Adrenal gland (tissue), 12 donors: ENCODE measurements around the gene ATP6V0A4. TPM values are rescaled to one million over a fixed set of nuclear protein-coding genes. Genes with fewer than 3 reads are reported as not detected.
"Not testable (repeated sequence)": the region's sequence is repeated elsewhere in the genome, so short reads cannot be mapped to it uniquely, and the experiment has no call there.

Experiments
- DNase-seq, 7 donors: peaks; one replicate each; pipeline ENCODE4 v3.0.0-alpha.2; 2019 to 2020
- H3K27ac ChIP-seq, 5 donors: fragments of 200-600 bp; sonication (generic) in 4 of 5; 1 replicate in 3 of 5; 2 replicates in 2 of 5; pipeline versions ENCODE4 v1.5.1 to v1.8.0; 2016 to 2020; ENCODE audit warnings: mild to moderate bottlenecking in 1 of 5
- H3K27me3 ChIP-seq: fragments of 200-600 bp; 2 replicates; pipeline ENCODE4 v1.8.0; 2021
- H3K36me3 ChIP-seq, 2 donors: fragments of 200-600 bp; replicated peaks in 1 of 2; 1 replicate in 1 of 2; 2 replicates in 1 of 2; pipeline versions ENCODE4 v1.5.1 to v1.8.0; 2018 to 2022
- H3K4me1 ChIP-seq, 2 donors: fragments of 200-600 bp; replicated peaks in 1 of 2; 1 replicate in 1 of 2; 2 replicates in 1 of 2; pipeline versions ENCODE4 v1.5.1 to v1.8.0; 2018 to 2021
- H3K4me3 ChIP-seq, 4 donors: fragments of 200-600 bp; sonication (generic) in 3 of 4; one replicate each; pipeline ENCODE4 v1.5.1; 2016 to 2018
- H3K9me3 ChIP-seq, 3 donors: fragments of 200-600 bp; sonication (generic) in 1 of 3; replicated peaks in 1 of 3; 1 replicate in 2 of 3; 2 replicates in 1 of 3; pipeline versions ENCODE4 v1.5.1 to v1.8.0; 2016 to 2021
- POLR2A ChIP-seq, 2 donors: fragments of 450-650 bp; IDR thresholded peaks; one replicate each; pipeline ENCODE4 v1.6.1; 2017; ENCODE audit warnings: antibody characterized with exemption in 2 of 2, mild to moderate bottlenecking in 2 of 2, moderate library complexity in 1 of 2
- WGBS, 4 donors: extraction: QIAGEN DNeasy Blood & Tissue Kit in 2 of 4; methylation state at CpG; one replicate each; pipeline versions ENCODE4 v1.1.5 to v1.1.7; 2013 to 2017; 5-methylcytosine and 5-hydroxymethylcytosine counted together
- intact Hi-C, 2 donors: fragments of 100-400 bp; cut with DNase I; formaldehyde crosslinking; loops; one replicate each; pipeline versions ENCODE4 v1.14.1 to v1.15.0; 2022 to 2023
- polyA plus RNA-seq, 3 donors: library from polyadenylated mRNA; stranded (reverse); fragments of 200-250 nt in 2 of 3; fragments of 350-450 nt in 1 of 3; fragmentation: Illumina TruSeq in 1 of 3; extraction: RNeasy Lipid Tissue Mini Kit (QIAGEN cat#74804) in 1 of 3; gene quantifications; one replicate each; pipeline ENCODE4 v1.2.3, GENCODE V29; 2013 to 2014
- total RNA-seq, 9 donors: library from RNA; depleted of rRNA in 4 of 9; stranded (reverse); fragments of >200 nt in 4 of 9; fragments of 120-200 nt in 1 of 9; fragmentation: NEBNext Ultra II Directional in 1 of 9; extraction: Animal tissue kit (Norgen Biotek cat#: 25700) in 1 of 9; gene quantifications; one replicate each; pipeline versions ENCODE4 v1.1.0 to v1.2.4, GENCODE V29; 2013 to 2023
- TF ChIP-seq, protein P1 (sequence below), 6 experiments: fragments of 450-650 bp in 4 of 6; fragments of 200-600 bp in 2 of 6; sonication (generic) in 1 of 6; IDR thresholded peaks; 1 replicate in 5 of 6; 2 replicates in 1 of 6; pipeline versions ENCODE4 v1.5.1 to v1.8.0; 2016 to 2021; ENCODE audit warnings: antibody characterized with exemption in 6 of 6, mild to moderate bottlenecking in 2 of 6, moderate library complexity in 1 of 6
- donor health status: healthy with polysubstance abuse.
- donor health status: Bipolar disorder and iron deficiency.
- donor health status: DM: yes; HTN: yes; CAD: no.
- donor health status: DM: no; HTN: no; CAD: no.
- donor health status: DM: no; HTN: no; CAD: no.
- donor health status: DM: yes; HTN: yes; CAD: no.

The ATP6V0A4 gene
- total and polyA plus RNA-seq, 12 donors, result 0.22 TPM; not detected in 11

DNA sequence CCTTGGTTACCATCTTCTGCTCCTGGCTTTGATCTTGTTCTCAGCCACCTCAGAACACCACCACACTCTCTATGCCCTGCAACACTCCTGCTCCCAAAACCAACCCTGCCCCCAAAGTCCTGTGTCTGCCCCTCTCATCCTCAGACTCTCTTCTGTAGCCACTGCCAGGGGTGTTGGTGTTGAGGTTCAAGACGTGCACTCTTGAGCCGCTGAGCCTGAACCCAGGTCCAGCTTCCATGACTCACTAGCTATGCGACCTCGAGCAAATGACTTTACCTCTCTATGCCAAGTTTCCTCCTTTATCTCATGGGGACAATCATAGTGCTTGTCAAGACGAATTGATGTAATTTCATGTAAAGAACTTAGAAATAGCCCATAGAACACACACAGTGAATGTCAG lies 840 bp upstream of the ATP6V0A4 start:
- Histone ChIP-seq H3K27me3 (no peaks in the 10 kb centered on the region), H3K27ac (no peak overlapping the region), H3K4me3 (no peak overlapping the region), H3K36me3 (no peaks in the 10 kb centered on the region), H3K9me3 (no peaks in the 10 kb centered on the region), H3K4me1 (no peaks in the 10 kb centered on the region)
- DNase-seq, result peak in 5 of 7 donors; percentile 16 to 34 (median 22)
- no peak for TF ChIP-seq POLR2A (IDR thresholded peaks at IDR 0.05)
- TF ChIP-seq, protein P1, sequence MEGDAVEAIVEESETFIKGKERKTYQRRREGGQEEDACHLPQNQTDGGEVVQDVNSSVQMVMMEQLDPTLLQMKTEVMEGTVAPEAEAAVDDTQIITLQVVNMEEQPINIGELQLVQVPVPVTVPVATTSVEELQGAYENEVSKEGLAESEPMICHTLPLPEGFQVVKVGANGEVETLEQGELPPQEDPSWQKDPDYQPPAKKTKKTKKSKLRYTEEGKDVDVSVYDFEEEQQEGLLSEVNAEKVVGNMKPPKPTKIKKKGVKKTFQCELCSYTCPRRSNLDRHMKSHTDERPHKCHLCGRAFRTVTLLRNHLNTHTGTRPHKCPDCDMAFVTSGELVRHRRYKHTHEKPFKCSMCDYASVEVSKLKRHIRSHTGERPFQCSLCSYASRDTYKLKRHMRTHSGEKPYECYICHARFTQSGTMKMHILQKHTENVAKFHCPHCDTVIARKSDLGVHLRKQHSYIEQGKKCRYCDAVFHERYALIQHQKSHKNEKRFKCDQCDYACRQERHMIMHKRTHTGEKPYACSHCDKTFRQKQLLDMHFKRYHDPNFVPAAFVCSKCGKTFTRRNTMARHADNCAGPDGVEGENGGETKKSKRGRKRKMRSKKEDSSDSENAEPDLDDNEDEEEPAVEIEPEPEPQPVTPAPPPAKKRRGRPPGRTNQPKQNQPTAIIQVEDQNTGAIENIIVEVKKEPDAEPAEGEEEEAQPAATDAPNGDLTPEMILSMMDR (IDR thresholded peaks at IDR 0.05), result no peak
- intact Hi-C loops, result no loop called here
- 34 to 45% (median 38%) methylated on average over 5 of the region's 5 CpGs for WGBS, 4 donors

DNA sequence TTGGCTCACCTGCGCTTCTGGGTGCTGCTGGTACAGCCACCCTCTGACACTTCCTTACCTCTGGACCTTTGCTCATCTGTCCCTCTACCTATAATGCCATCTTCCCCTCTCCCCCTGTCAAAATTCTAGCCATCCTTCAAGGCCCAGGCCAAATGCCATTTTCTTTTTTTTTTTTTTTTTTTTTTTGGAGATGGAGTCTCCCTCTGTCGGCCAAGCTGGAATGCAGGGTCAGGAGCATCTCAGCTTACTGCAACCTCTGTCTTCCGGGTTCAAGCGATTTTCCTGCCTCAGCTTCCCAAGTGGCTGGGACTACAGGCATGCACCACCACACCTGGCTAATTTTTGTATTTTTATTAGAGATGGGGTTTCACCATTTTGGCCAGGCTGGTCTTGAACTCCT lies 950 bp downstream of the ATP6V0A4 start:
- whole genome bisulfite sequencing, 4 donors, result 65 to 88% (median 75%) methylated on average over 4 of the region's 4 CpGs
- H3K27me3 ChIP-seq, DNase-seq, H3K9me3 ChIP-seq, H3K36me3 ChIP-seq, H3K4me1 ChIP-seq, H3K27ac ChIP-seq, intact Hi-C loops, H3K4me3 ChIP-seq: not testable (repeated sequence)

DNA sequence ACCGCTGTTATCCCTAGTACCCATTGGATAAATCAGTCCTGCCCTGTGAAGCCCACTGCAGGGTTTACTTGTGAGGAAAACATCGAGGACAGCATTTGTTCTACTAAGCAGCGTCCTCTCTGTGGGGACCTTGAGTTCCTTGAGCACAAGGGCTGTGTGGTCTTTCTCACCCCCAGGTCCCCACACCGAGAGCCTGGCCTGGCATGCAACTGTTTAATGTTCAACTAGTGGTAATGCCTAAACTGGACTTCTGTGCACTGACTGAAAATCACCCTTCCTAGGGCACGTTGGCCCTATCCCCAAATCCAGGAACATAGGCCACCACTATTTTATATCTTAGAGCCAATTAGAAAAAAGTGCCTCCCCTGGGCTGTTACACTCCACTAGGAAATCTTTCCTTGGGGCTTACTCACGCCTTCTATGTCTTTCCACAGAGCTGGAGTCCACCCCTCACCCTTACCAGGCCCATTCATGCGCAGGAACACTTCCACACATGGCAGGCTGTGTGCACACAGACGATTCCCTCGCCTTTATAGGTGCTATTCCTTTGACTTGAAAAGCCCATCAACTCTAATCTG lies 1.9 kb downstream of the ATP6V0A4 start:
- no peak for DNase-seq
- WGBS, 4 donors, result 85 to 92% (median 90%) methylated on average over 7 to 9 of the region's 9 CpGs

DNA sequence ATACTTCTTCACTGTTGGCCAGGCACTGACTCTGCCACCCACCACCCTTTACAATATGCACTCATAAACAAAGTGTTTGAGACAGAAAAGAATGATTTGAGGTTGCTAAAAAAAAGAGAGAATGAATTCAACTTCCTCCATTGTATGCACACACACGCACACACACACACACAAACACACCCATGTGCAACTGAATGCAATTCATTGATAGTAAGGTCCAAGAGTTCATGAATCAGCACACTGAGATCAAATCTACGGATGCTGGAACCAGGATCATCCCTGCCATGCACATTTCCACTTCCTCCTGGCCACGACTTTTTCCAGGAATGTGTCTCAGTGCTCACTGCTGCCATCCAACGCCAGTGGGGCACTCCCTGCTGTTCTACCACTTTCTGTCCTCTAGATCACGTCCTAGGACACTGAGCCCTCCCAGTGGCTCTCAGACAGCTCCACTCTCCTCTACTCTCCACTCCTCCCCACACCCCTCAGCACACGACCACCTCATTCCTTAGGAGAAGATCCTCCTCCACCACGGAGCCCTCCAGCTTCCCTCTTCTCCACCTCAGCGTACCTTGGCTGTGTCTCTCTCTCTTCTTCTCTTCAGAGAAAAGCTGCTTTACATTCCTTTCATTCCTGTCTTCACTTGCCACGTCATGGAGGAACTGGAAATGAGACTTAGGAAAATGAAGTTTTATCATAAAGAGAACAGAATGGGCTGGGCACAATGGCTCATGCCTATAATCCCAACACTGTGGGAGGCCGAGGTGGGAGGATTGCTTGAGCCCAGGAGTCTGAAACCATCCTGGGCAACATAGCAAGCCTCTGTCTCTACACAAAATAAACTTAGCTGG lies 12.2 kb downstream of the ATP6V0A4 start:
- intact Hi-C loops, result no loop called here
- WGBS, 4 donors, result 53 to 60% (median 56%) methylated on average over 10 of the region's 10 CpGs

More for the DNA sequence above, 1.9 kb downstream of the ATP6V0A4 start:
- Histone ChIP-seq H3K4me3 (no peak overlapping the region), H3K27me3 (no peaks in the 10 kb centered on the region), H3K36me3 (no peaks in the 10 kb centered on the region), H3K4me1 (no peaks in the 10 kb centered on the region), H3K9me3 (no peaks in the 10 kb centered on the region), H3K27ac (no peak overlapping the region)
- intact Hi-C loops, result no loop called here
- no peak for TF ChIP-seq POLR2A (IDR thresholded peaks at IDR 0.05)
- TF ChIP-seq, protein P1 (IDR thresholded peaks at IDR 0.05), result no peak

DNA sequence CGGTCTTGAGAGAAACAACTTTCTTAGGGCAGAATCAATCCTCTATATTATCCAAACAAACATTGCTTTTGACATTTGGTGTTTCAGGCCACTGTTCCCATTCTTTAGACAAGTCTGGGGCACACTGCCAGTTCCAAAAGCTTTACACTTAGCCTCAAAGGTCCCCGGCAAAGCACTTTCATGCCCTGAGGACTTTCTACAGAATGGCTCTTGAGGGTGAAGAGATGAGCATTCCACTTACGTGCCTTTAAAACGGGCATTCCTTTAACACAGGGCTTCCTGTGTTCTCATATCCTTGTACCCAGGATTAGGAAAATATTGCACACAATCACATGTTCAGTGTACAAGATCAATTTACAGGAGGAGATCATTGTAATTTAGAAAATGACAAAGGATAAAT lies 13.3 kb downstream of the ATP6V0A4 start:
- no peak overlapping the region for H3K4me3 ChIP-seq
- TF ChIP-seq, protein P1 (IDR thresholded peaks at IDR 0.05), result no peak
- no peak for TF ChIP-seq POLR2A (IDR thresholded peaks at IDR 0.05)

More for the DNA sequence above, 12.2 kb downstream of the ATP6V0A4 start:
- Histone ChIP-seq H3K27ac (no peak overlapping the region), H3K4me1 (no peaks in the 10 kb centered on the region), H3K9me3 (no peaks in the 10 kb centered on the region), H3K4me3 (no peak overlapping the region), H3K36me3 (no peaks in the 10 kb centered on the region), H3K27me3 (no peaks in the 10 kb centered on the region)
- TF ChIP-seq POLR2A (IDR thresholded peaks at IDR 0.05), result no peak
- no peak for DNase-seq

More for the DNA sequence above, 13.3 kb downstream of the ATP6V0A4 start:
- Histone ChIP-seq H3K27ac (no peak overlapping the region), H3K27me3 (no peaks in the 10 kb centered on the region), H3K4me1 (no peaks in the 10 kb centered on the region), H3K9me3 (no peaks in the 10 kb centered on the region), H3K36me3 (no peaks in the 10 kb centered on the region)
- WGBS, 4 donors, result 51 to 69% (median 62%) methylated on average over 4 of the region's 4 CpGs
- no peak for DNase-seq
- intact Hi-C loops, result no loop called here
